Breast epithelium (tissue), 4 donors: Measurements from ENCODE around the gene RAD21L1. TPM values are rescaled to one million over a fixed set of nuclear protein-coding genes. Genes with fewer than 3 reads are reported as not detected.

Experiments used
- DNase-seq, 2 donors: peaks; one replicate each; pipeline ENCODE4 v3.0.0-alpha.2; 2019; ENCODE audit warnings: low spot score in 2 of 2
- H3K27ac ChIP-seq, 2 donors: fragments of 200-600 bp; sonication (generic) in 1 of 2; one replicate each; pipeline ENCODE4 v1.5.1; 2016 to 2019; ENCODE audit warnings: mild to moderate bottlenecking in 1 of 2
- H3K27me3 ChIP-seq, 2 donors: fragments of 200-600 bp; sonication (generic) in 1 of 2; one replicate each; pipeline versions ENCODE4 v1.5.1 to v1.6.0; 2017 to 2019; ENCODE audit warnings: control low read depth in 1 of 2, mild to moderate bottlenecking in 1 of 2
- H3K36me3 ChIP-seq: fragments of 200-600 bp; one replicate; pipeline ENCODE4 v1.5.1; 2019
- H3K4me1 ChIP-seq, 2 donors: fragments of 200-600 bp; sonication (generic); one replicate each; pipeline ENCODE4 v1.5.1; 2016 to 2019; ENCODE audit warnings: control low read depth in 1 of 2
- H3K4me3 ChIP-seq, 3 donors: fragments of 200-600 bp; sonication (generic); 1 replicate in 2 of 3; 2 replicates in 1 of 3; pipeline ENCODE4 v1.5.1; 2016 to 2019; ENCODE audit warnings: mild to moderate bottlenecking in 3 of 3, moderate library complexity in 2 of 3
- H3K9me3 ChIP-seq, 2 donors: fragments of 200-600 bp; sonication (generic) in 1 of 2; one replicate each; pipeline ENCODE4 v1.5.1; 2016 to 2019; ENCODE audit warnings: control low read depth in 1 of 2
- CTCF ChIP-seq, 3 donors: fragments of 450-650 bp; IDR thresholded peaks; one replicate each; pipeline ENCODE4 v1.5.1; 2016 to 2017; ENCODE audit warnings: antibody characterized with exemption in 3 of 3, mild to moderate bottlenecking in 3 of 3, moderate library complexity in 3 of 3
- POLR2A ChIP-seq: fragments of 450-650 bp; IDR thresholded peaks from one replicate; pipeline ENCODE4 v1.6.1; 2016; ENCODE audit warnings: antibody characterized with exemption, mild to moderate bottlenecking, moderate library complexity
- POLR2AphosphoS5 ChIP-seq, 3 donors: sonication (generic); formaldehyde crosslinking; IDR thresholded peaks; one replicate each; pipeline ENCODE4 v1.6.1; 2017; ENCODE audit warnings: antibody characterized with exemption in 3 of 3
- intact Hi-C: fragments of 100-400 bp; cut with DNase I; formaldehyde crosslinking; loops from one replicate; pipeline ENCODE4 v1.15.1; 2023; ENCODE audit warnings: low total_unique reads
- total RNA-seq, 3 donors: library from RNA; depleted of rRNA; stranded (reverse); fragments of >200 nt; gene quantifications; one replicate each; pipeline ENCODE4 v1.1.0, GENCODE V29; 2016

The RAD21L1 gene
- total RNA-seq, 3 donors from 2014 or later: not detected

- no peak overlapping the region for H3K27ac ChIP-seq
- H3K9me3 ChIP-seq: no peaks in the 10 kb centered on the region
- H3K27me3 ChIP-seq: peaks cover 4 to 28% of the 10 kb centered on the region in 2 donors
- TF ChIP-seq POLR2AphosphoS5 (IDR thresholded peaks at IDR 0.05) (no peak), CTCF (IDR thresholded peaks at IDR 0.05) (no peak), POLR2A (no peak)
- no peaks in the 10 kb centered on the region for H3K36me3 ChIP-seq
- no peaks in the 10 kb centered on the region for H3K4me1 ChIP-seq
- intact Hi-C loops: no loop called here
- H3K4me3 ChIP-seq: no peak overlapping the region
- DNase-seq: no peak
Observed at GRCh38 chr20:1182106-1182505, 43.7 kb upstream of the RAD21L1 start.

- TF ChIP-seq CTCF (IDR thresholded peaks at IDR 0.05) (no peak), POLR2A (no peak), POLR2AphosphoS5 (IDR thresholded peaks at IDR 0.05) (no peak)
- DNase-seq: no peak
- H3K36me3 ChIP-seq: no peaks in the 10 kb centered on the region
- H3K4me1 ChIP-seq: no peaks in the 10 kb centered on the region
- H3K4me3 ChIP-seq: no peak overlapping the region
- H3K9me3 ChIP-seq: no peaks in the 10 kb centered on the region
- intact Hi-C loops: no loop called here
- peaks cover 4 to 28% of the 10 kb centered on the region in 2 donors for H3K27me3 ChIP-seq
- H3K27ac ChIP-seq: no peak overlapping the region
Observed at GRCh38 chr20:1183153-1183552, 42.7 kb upstream of the RAD21L1 start.

GRCh38 chr20:1184260-1184637, 41.6 kb upstream of the RAD21L1 start:
- H3K27ac ChIP-seq: no peak overlapping the region
- TF ChIP-seq POLR2AphosphoS5 (IDR thresholded peaks at IDR 0.05): no peak
- intact Hi-C loops: no loop called here

GRCh38 chr20:1184638-1185315, 41.1 kb upstream of the RAD21L1 start, which contains the start of gene TMEM74B:
TMEM74B (minus strand) TSS chr20:1184981; CDS start chr20:1183801, 1,180 bp downstream.
- Histone ChIP-seq H3K4me3 (peak within 1 kb of the TSS; percentile 45 to 77 (median 58)), H3K27me3 (peaks cover 4 to 28% of the 10 kb centered on the region in 2 donors), H3K36me3 (no peaks in the 10 kb centered on the region), H3K27ac (no peak within 1 kb of the TSS), H3K9me3 (no peaks in the 10 kb centered on the region), H3K4me1 (no peaks in the 10 kb centered on the region)
- no peak for DNase-seq
- intact Hi-C loops: no loop called here
- no peak for TF ChIP-seq POLR2A
- TF ChIP-seq CTCF (IDR thresholded peaks at IDR 0.05): no peak
- TF ChIP-seq POLR2AphosphoS5 (IDR thresholded peaks at IDR 0.05): no peak

More at GRCh38 chr20:1184260-1184637, 41.6 kb upstream of the RAD21L1 start:
- H3K27me3 ChIP-seq: peaks cover 4 to 28% of the 10 kb centered on the region in 2 donors
- no peaks in the 10 kb centered on the region for H3K4me1 ChIP-seq
- H3K4me3 ChIP-seq: peak overlapping the region; percentile 45 to 77 (median 58)
- no peaks in the 10 kb centered on the region for H3K9me3 ChIP-seq
- H3K36me3 ChIP-seq: no peaks in the 10 kb centered on the region
- no peak for DNase-seq

- DNase-seq: no peak
- Histone ChIP-seq H3K4me1 (no peaks in the 10 kb centered on the region), H3K4me3 (peak overlapping the region; percentile 45 to 77 (median 58)), H3K27ac (no peak overlapping the region), H3K27me3 (peaks cover 4 to 28% of the 10 kb centered on the region in 2 donors), H3K36me3 (no peaks in the 10 kb centered on the region), H3K9me3 (no peaks in the 10 kb centered on the region)
- intact Hi-C loops: no loop called here
- TF ChIP-seq POLR2AphosphoS5 (IDR thresholded peaks at IDR 0.05) (no peak), POLR2A (no peak), CTCF (IDR thresholded peaks at IDR 0.05) (no peak)
Observed at GRCh38 chr20:1185316-1185741, 40.5 kb upstream of the RAD21L1 start.
